ENCODE data around the gene VPS51.

Gene VPS51

GRCh38 chr11:65085446-65085845, 10.6 kb upstream of the VPS51 start:
- H3K36me3 ChIP-seq (ENCODE audit: insufficient read depth, low read length), result peaks cover 58% of the 10 kb centered on the region
- H3K4me3 ChIP-seq (ENCODE audit: low read depth, low read length, poor library complexity, severe bottlenecking), result no peak overlapping the region
- H2AFZ ChIP-seq (ENCODE audit: low read length), result no peak overlapping the region
- peaks cover 43% of the 10 kb centered on the region for H3K4me1 ChIP-seq (ENCODE audit: insufficient read depth, low read length, severe bottlenecking)
- no peak overlapping the region for H3K27ac ChIP-seq (ENCODE audit: low read depth, low read length, poor library complexity, severe bottlenecking)
- TF ChIP-seq, protein P1, sequence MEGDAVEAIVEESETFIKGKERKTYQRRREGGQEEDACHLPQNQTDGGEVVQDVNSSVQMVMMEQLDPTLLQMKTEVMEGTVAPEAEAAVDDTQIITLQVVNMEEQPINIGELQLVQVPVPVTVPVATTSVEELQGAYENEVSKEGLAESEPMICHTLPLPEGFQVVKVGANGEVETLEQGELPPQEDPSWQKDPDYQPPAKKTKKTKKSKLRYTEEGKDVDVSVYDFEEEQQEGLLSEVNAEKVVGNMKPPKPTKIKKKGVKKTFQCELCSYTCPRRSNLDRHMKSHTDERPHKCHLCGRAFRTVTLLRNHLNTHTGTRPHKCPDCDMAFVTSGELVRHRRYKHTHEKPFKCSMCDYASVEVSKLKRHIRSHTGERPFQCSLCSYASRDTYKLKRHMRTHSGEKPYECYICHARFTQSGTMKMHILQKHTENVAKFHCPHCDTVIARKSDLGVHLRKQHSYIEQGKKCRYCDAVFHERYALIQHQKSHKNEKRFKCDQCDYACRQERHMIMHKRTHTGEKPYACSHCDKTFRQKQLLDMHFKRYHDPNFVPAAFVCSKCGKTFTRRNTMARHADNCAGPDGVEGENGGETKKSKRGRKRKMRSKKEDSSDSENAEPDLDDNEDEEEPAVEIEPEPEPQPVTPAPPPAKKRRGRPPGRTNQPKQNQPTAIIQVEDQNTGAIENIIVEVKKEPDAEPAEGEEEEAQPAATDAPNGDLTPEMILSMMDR (IDR thresholded peaks at IDR 0.05; ENCODE audit: low read length), result no peak
- TF ChIP-seq EZH2 (IDR thresholded peaks at IDR 0.05; ENCODE audit: borderline replicate concordance, low read length), result no peak
- no peaks in the 10 kb centered on the region for H3K9me2 ChIP-seq (ENCODE audit: low read depth, low read length)
- no peaks in the 10 kb centered on the region for H4K20me1 ChIP-seq (ENCODE audit: insufficient read depth, low read length)
- H3K27me3 ChIP-seq (ENCODE audit: insufficient read depth, low read length), result no peaks in the 10 kb centered on the region
- H3K4me2 ChIP-seq (ENCODE audit: low read length), result no peak overlapping the region
- H3K79me2 ChIP-seq (ENCODE audit: insufficient read depth, low read length), result peaks cover 18% of the 10 kb centered on the region
- no peak overlapping the region; the same call in 1 of the 2 replicates for H3K9ac ChIP-seq (ENCODE audit: low read length)
- H3K9me3 ChIP-seq (ENCODE audit: low read length), result no peaks in the 10 kb centered on the region
- no peaks in the 10 kb centered on the region for H3F3A ChIP-seq (ENCODE audit: insufficient read depth, low read length)

- Histone ChIP-seq H3K9ac (ENCODE audit: low read length) (no peak overlapping the region), H3K27ac (ENCODE audit: low read depth, low read length, poor library complexity, severe bottlenecking) (no peak overlapping the region), H3K4me3 (ENCODE audit: low read depth, low read length, poor library complexity, severe bottlenecking) (no peak overlapping the region), H3K4me1 (ENCODE audit: insufficient read depth, low read length, severe bottlenecking) (peaks cover 46% of the 10 kb centered on the region), H3F3A (ENCODE audit: insufficient read depth, low read length) (no peaks in the 10 kb centered on the region), H4K20me1 (ENCODE audit: insufficient read depth, low read length) (no peaks in the 10 kb centered on the region), H3K79me2 (ENCODE audit: insufficient read depth, low read length) (peaks cover 17% of the 10 kb centered on the region), H2AFZ (ENCODE audit: low read length) (no peak overlapping the region), H3K4me2 (ENCODE audit: low read length) (no peak overlapping the region), H3K36me3 (ENCODE audit: insufficient read depth, low read length) (peaks cover 45% of the 10 kb centered on the region; the same call in 1 of the 2 replicates), H3K9me2 (ENCODE audit: low read depth, low read length) (no peaks in the 10 kb centered on the region), H3K9me3 (ENCODE audit: low read length) (no peaks in the 10 kb centered on the region), H3K27me3 (ENCODE audit: insufficient read depth, low read length) (no peaks in the 10 kb centered on the region)
- no peak for TF ChIP-seq EZH2 (IDR thresholded peaks at IDR 0.05; ENCODE audit: borderline replicate concordance, low read length)
- TF ChIP-seq, protein P1 (IDR thresholded peaks at IDR 0.05; ENCODE audit: low read length), result no peak
These were observed 9.2 kb upstream of the VPS51 start for GRCh38 chr11:65086809-65087208.

DNA sequence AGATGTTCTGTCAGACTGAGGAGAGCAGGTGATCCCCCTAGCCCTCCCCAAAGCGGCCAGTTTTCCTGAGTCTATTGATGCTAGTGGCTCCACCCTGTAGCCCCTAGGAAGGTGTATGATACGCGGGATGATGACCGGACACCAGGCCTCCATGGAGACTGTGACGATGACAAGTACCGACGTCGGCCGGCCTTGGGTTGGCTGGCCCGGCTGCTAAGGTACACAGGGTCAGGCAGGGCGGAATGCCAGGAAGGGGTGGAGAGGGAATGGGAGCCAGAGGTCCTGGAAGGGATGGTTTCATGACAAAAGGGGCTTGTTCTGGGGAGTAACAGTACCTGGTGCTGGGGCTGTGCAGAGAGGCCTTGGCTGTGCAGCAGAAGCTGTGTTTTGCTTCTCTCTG, 8.8 kb upstream of the VPS51 start:
- peaks cover 46% of the 10 kb centered on the region for H3K4me1 ChIP-seq (ENCODE audit: insufficient read depth, low read length, severe bottlenecking)
- no peaks in the 10 kb centered on the region for H4K20me1 ChIP-seq (ENCODE audit: insufficient read depth, low read length)
- H3K9ac ChIP-seq (ENCODE audit: low read length), result no peak overlapping the region
- no peaks in the 10 kb centered on the region for H3F3A ChIP-seq (ENCODE audit: insufficient read depth, low read length)
- no peak for TF ChIP-seq EZH2 (IDR thresholded peaks at IDR 0.05; ENCODE audit: borderline replicate concordance, low read length)
- TF ChIP-seq, protein P1 (IDR thresholded peaks at IDR 0.05; ENCODE audit: low read length), result no peak
- H3K27me3 ChIP-seq (ENCODE audit: insufficient read depth, low read length), result no peaks in the 10 kb centered on the region
- peaks cover 41% of the 10 kb centered on the region; the same call in 1 of the 2 replicates for H3K36me3 ChIP-seq (ENCODE audit: insufficient read depth, low read length)
- no peaks in the 10 kb centered on the region for H3K9me3 ChIP-seq (ENCODE audit: low read length)
- H3K9me2 ChIP-seq (ENCODE audit: low read depth, low read length), result no peaks in the 10 kb centered on the region
- no peak overlapping the region for H3K4me3 ChIP-seq (ENCODE audit: low read depth, low read length, poor library complexity, severe bottlenecking)
- H3K4me2 ChIP-seq (ENCODE audit: low read length), result no peak overlapping the region
- H2AFZ ChIP-seq (ENCODE audit: low read length), result no peak overlapping the region
- H3K79me2 ChIP-seq (ENCODE audit: insufficient read depth, low read length), result peaks cover 13% of the 10 kb centered on the region
- H3K27ac ChIP-seq (ENCODE audit: low read depth, low read length, poor library complexity, severe bottlenecking), result no peak overlapping the region
